Stimulated activated CD4-positive, alpha-beta T cell treated with anti-CD3 and anti-CD28 coated beads, Interleukin-2, amount 100 ng/mL, for 4 hours (primary cell): ENCODE measurements around the gene CCDC74B.
"Not testable (repeated sequence)": the region's sequence is repeated elsewhere in the genome, so short reads cannot be mapped to it uniquely, and the experiment has no call there.

ENCODE experiments used
- DNase-seq: peaks from one replicate; pipeline ENCODE4 v3.0.0-alpha.2; 2020; ENCODE audit warnings: low read depth

Gene CCDC74B

GRCh38 chr2:130150181-130151144 is 5.6 kb upstream of the CCDC74B start:
- DNase-seq: no peak

- DNase-seq: not testable (repeated sequence)
Measured at GRCh38 chr2:130148515-130148914, 3.6 kb upstream of the CCDC74B start.

- not testable (repeated sequence) for DNase-seq
Measured at GRCh38 chr2:130143266-130144039, 1.5 kb downstream of the CCDC74B start.

- DNase-seq: not testable (repeated sequence)
Measured at GRCh38 chr2:130142396-130143265, 2.3 kb downstream of the CCDC74B start.

- not testable (repeated sequence) for DNase-seq
Measured at GRCh38 chr2:130141645-130142370, 3.1 kb downstream of the CCDC74B start.

GRCh38 chr2:130141002-130141401 is 3.9 kb downstream of the CCDC74B start:
- not testable (repeated sequence) for DNase-seq

- DNase-seq: not testable (repeated sequence)
Measured at GRCh38 chr2:130140516-130140915, 4.4 kb downstream of the CCDC74B start.

- DNase-seq: not testable (repeated sequence)
Measured at GRCh38 chr2:130139331-130140280, 5.3 kb downstream of the CCDC74B start.

- DNase-seq: not testable (repeated sequence)
Measured at GRCh38 chr2:130138841-130139251, 6.1 kb downstream of the CCDC74B start.

- not testable (repeated sequence) for DNase-seq
Measured at GRCh38 chr2:130138326-130138725, 6.6 kb downstream of the CCDC74B start.

- DNase-seq: not testable (repeated sequence)
Measured at GRCh38 chr2:130137118-130137517, 7.8 kb downstream of the CCDC74B start.

GRCh38 chr2:130136546-130136945 is 8.4 kb downstream of the CCDC74B start:
- not testable (repeated sequence) for DNase-seq

- DNase-seq: no peak
Measured at GRCh38 chr2:130135692-130136541, 9.0 kb downstream of the CCDC74B start.

GRCh38 chr2:130129120-130129829 is 15.6 kb downstream of the CCDC74B start, which contains the start of gene POTEF:
POTEF (minus strand) TSS chr2:130129222; CDS start chr2:130120515, 8,707 bp downstream.
- DNase-seq: not testable (repeated sequence)

GRCh38 chr2:130128464-130128863 is 16.4 kb downstream of the CCDC74B start:
- not testable (repeated sequence) for DNase-seq

GRCh38 chr2:130127726-130128125 is 17.2 kb downstream of the CCDC74B start:
- DNase-seq: not testable (repeated sequence)

- DNase-seq: not testable (repeated sequence)
Measured at GRCh38 chr2:130120924-130121323, 24.0 kb downstream of the CCDC74B start.
